Left lung (tissue), 14 donors: ENCODE measurements around the gene GRPEL2. TPM values are rescaled to one million over a fixed set of nuclear protein-coding genes. Genes with fewer than 3 reads are reported as not detected.

Experiments
- ATAC-seq: fragments of 200-7000 bp; cut with Tn5 transposase; one replicate; pipeline ENCODE4 v1.9.1; 2020; ENCODE audit warnings: moderate library complexity
- DNase-seq, 4 donors: peaks; one replicate each; pipeline ENCODE4 v3.0.0-alpha.2; 2013 to 2020
- H3K27ac ChIP-seq, 2 donors: fragments of 200-600 bp; sonication (generic) in 1 of 2; one replicate each; pipeline versions ENCODE4 v1.5.0 to v1.8.0; 2020 to 2021
- H3K27me3 ChIP-seq, 2 donors: fragments of 200-600 bp; sonication (generic) in 1 of 2; one replicate each; pipeline versions ENCODE4 v1.5.0 to v1.8.0; 2020 to 2021
- H3K36me3 ChIP-seq, 2 donors: fragments of 200-600 bp; sonication (generic) in 1 of 2; one replicate each; pipeline versions ENCODE4 v1.5.0 to v1.8.0; 2020 to 2021
- H3K4me1 ChIP-seq, 2 donors: fragments of 200-600 bp; one replicate each; pipeline ENCODE4 v1.8.0; 2021
- H3K4me3 ChIP-seq, 2 donors: fragments of 200-600 bp; sonication (generic) in 1 of 2; one replicate each; pipeline versions ENCODE4 v1.5.0 to v1.8.0; 2020 to 2021; ENCODE audit warnings: mild to moderate bottlenecking in 1 of 2
- H3K9me3 ChIP-seq, 2 donors: fragments of 200-600 bp; sonication (generic) in 1 of 2; one replicate each; pipeline versions ENCODE4 v1.5.0 to v1.8.0; 2020 to 2021
- CTCF ChIP-seq, 2 donors: fragments of 200-600 bp; sonication (generic) in 1 of 2; IDR thresholded peaks; one replicate each; pipeline versions ENCODE4 v1.5.0 to v1.8.0; 2021; ENCODE audit warnings: antibody characterized with exemption in 2 of 2
- intact Hi-C, 2 donors: fragments of 100-400 bp; cut with DNase I; formaldehyde crosslinking; loops; one replicate each; pipeline versions ENCODE4 v1.11.2 to v1.14.2; 2022
- long read RNA-seq, 12 donors: library from polyadenylated mRNA in 2 of 12; unstranded in 2 of 12; transcript quantifications; one replicate each; pipeline ENCODE4 v2.0.0 and lab custom pipeline, GENCODE V29; 2019 to 2026
- polyA plus RNA-seq, 6 donors: library from polyadenylated mRNA; unstranded; fragments of 120-200 nt; gene quantifications; one replicate each; pipeline ENCODE4 v1.2.1, GENCODE V29; 2013; ENCODE audit not compliant: insufficient read length in 6 of 6
- total RNA-seq, 2 donors: library from RNA; stranded (reverse); fragmentation: NEBNext Ultra II Directional; extraction: Animal tissue kit (Norgen Biotek cat#: 25700); gene quantifications; one replicate each; pipeline ENCODE4 v1.2.1, GENCODE V29; 2021
- donor health status: DM: no; HTN: yes; CAD: no.
- donor health status: DM: no; HTN: no; CAD: no.

Gene GRPEL2
- total RNA-seq (10 to 100 TPM; 12.3 to 15.9 TPM), polyA plus RNA-seq (10 to 100 TPM; 23.7 to 25.1 (median 24.8) TPM)
- long read RNA-seq, donor 1, full-length matches to known transcripts: 11 of 11 reads
- long read RNA-seq, donor 1, partial matches to known transcripts: 0 of 11 reads
- long read RNA-seq, donor 1, other reads (novel, unspliced or antisense): 0 of 11 reads
- long read RNA-seq, donor 2, full-length matches to known transcripts: 6 of 6 reads
- long read RNA-seq, donor 2, partial matches to known transcripts: 0 of 6 reads
- long read RNA-seq, donor 2, other reads (novel, unspliced or antisense): 0 of 6 reads
- long read RNA-seq, donor 3, full-length matches to known transcripts: 3 of 3 reads
- long read RNA-seq, donor 3, partial matches to known transcripts: 0 of 3 reads
- long read RNA-seq, donor 3, other reads (novel, unspliced or antisense): 0 of 3 reads
- long read RNA-seq, donor 4, partial matches to known transcripts: 0 of 1 reads
- long read RNA-seq, donor 4, other reads (novel, unspliced or antisense): 1 of 1 reads
- long read RNA-seq, donor 5, full-length matches to known transcripts: 2 of 2 reads
- long read RNA-seq, donor 5, partial matches to known transcripts: 0 of 2 reads
- long read RNA-seq, donor 5, other reads (novel, unspliced or antisense): 0 of 2 reads
- long read RNA-seq, donor 6, full-length matches to known transcripts: 5 of 5 reads
- long read RNA-seq, donor 6, partial matches to known transcripts: 0 of 5 reads
- long read RNA-seq, donor 6, other reads (novel, unspliced or antisense): 0 of 5 reads
- long read RNA-seq, donor 7, full-length matches to known transcripts: 2 of 2 reads
- long read RNA-seq, donor 7, partial matches to known transcripts: 0 of 2 reads
- long read RNA-seq, donor 7, other reads (novel, unspliced or antisense): 0 of 2 reads
- long read RNA-seq, donor 8, full-length matches to known transcripts: 2 of 2 reads
- long read RNA-seq, donor 8, partial matches to known transcripts: 0 of 2 reads
- long read RNA-seq, donor 8, other reads (novel, unspliced or antisense): 0 of 2 reads
- long read RNA-seq, donor 9: 0 reads
- long read RNA-seq, donor 10: 0 reads
- long read RNA-seq, donor 11, full-length matches to known transcripts: 8 of 8 reads
- long read RNA-seq, donor 11, partial matches to known transcripts: 0 of 8 reads
- long read RNA-seq, donor 11, other reads (novel, unspliced or antisense): 0 of 8 reads
- long read RNA-seq, donor 12, full-length matches to known transcripts: 4 of 4 reads
- long read RNA-seq, donor 12, partial matches to known transcripts: 0 of 4 reads
- long read RNA-seq, donor 12, other reads (novel, unspliced or antisense): 0 of 4 reads

DNA sequence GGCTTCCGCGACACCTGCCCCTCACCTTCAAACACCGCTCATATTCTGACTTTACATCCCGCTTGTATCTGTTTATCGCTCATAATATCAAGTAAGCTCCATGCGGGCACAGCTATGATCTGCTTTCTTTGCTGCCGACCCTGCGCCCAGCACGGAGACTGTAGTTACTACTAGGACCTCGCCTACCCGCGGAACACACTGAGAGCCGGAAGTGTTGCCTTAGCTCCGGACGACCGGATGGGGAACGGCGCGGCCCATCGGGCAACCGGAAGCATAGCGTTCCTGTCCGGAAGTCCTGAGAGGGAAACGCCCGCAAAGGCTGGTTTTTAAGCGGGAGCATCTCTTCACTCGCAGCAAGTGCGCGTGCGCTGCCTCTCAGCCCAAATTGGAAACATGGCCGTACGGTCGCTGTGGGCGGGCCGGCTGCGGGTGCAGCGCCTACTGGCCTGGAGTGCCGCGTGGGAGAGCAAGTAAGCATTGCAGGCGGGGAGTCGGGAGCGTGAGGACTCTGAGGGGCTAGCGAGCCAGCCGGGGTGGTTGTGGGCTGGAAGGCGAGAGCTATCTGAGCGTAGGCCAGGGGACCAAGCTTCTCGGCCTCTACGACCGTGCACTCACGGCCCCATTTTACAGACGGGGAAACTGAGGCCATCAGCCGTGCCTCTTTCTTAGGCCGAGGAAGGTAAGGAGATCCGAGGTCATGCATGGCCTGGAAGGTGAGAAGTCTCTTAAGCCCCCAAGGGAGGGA, at the start of gene GRPEL2:
Gene GRPEL2 (plus strand): TSS at position 353 of the 745 bp plus-strand sequence. CDS start 41 bp downstream, at position 394.
- no peaks in the 10 kb centered on the region for H3K27me3 ChIP-seq
- no peaks in the 10 kb centered on the region for H3K9me3 ChIP-seq
- H3K27ac ChIP-seq: peak within 1 kb of the TSS; percentile 81 to 91
- peak; percentile 95 to 98 (median 96) for DNase-seq
- H3K4me3 ChIP-seq: peak within 1 kb of the TSS; percentile 70 to 92
- H3K36me3 ChIP-seq: peaks cover 0 to 24% of the 10 kb centered on the region in 2 donors
- peaks cover 0 to 49% of the 10 kb centered on the region in 2 donors for H3K4me1 ChIP-seq
- ATAC-seq: peak; percentile 97
- intact Hi-C loops: no loop called here
- TF ChIP-seq CTCF (IDR thresholded peaks at IDR 0.05): no peak

DNA sequence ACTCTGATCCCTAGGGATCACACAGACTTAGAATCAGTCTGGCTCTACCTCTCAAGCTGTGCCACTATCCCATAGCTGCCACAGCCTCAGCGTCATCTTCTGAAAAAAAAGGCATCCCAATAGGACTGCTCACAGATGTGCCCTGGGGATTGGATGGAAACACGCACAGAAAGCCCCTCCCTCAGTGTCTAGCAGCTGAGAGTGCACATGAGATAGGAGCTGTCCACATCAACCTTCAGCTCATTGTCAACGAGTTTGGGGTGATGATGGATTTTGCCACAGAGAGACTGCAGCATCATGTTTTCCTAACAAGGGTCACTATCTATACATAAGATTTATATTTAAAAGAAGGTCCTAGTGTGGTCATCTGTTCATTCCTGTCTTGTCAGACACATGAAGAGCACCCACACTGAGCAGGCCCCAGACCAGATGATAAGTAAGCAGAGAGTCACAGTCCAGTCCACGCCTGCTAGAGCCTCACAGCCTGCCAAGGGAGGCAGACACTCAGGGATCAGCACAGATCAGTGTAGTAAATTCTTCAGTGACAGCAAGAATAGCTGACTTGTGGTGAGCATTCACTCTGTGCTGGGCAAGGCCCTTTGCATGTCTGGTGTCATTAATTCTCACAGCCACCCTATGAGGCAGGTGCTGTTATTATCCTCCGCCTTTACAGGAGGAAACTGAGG, 47.8 kb upstream of the GRPEL2 start:
- DNase-seq: no peak
- no peak for ATAC-seq

GRCh38 chr5:149298163-149298562, 47.1 kb upstream of the GRPEL2 start:
- TF ChIP-seq CTCF (IDR thresholded peaks at IDR 0.05): no peak
- peaks cover 0 to 8% of the 10 kb centered on the region in 2 donors for H3K27me3 ChIP-seq
- H3K27ac ChIP-seq: peak overlapping the region in 1 of 2 donors; percentile 39
- H3K4me3 ChIP-seq: no peak overlapping the region
- peaks cover 0 to 14% of the 10 kb centered on the region in 2 donors for H3K4me1 ChIP-seq
- no peaks in the 10 kb centered on the region for H3K36me3 ChIP-seq
- no peaks in the 10 kb centered on the region for H3K9me3 ChIP-seq
- ATAC-seq (no peak), DNase-seq (no peak)
- intact Hi-C loops: no loop called here

More for the DNA sequence above, 47.8 kb upstream of the GRPEL2 start:
- intact Hi-C loops: no loop called here
- Histone ChIP-seq H3K27ac (peak overlapping the region in 1 of 2 donors; percentile 39), H3K9me3 (no peaks in the 10 kb centered on the region), H3K36me3 (no peaks in the 10 kb centered on the region), H3K4me3 (no peak overlapping the region), H3K27me3 (peaks cover 0 to 8% of the 10 kb centered on the region in 2 donors), H3K4me1 (peaks cover 0 to 14% of the 10 kb centered on the region in 2 donors)
- TF ChIP-seq CTCF (IDR thresholded peaks at IDR 0.05): no peak

- Histone ChIP-seq H3K4me1 (peaks cover 0 to 14% of the 10 kb centered on the region in 2 donors), H3K27me3 (peaks cover 0 to 8% of the 10 kb centered on the region in 2 donors), H3K27ac (peak overlapping the region; percentile 39 to 73), H3K36me3 (no peaks in the 10 kb centered on the region), H3K4me3 (no peak overlapping the region), H3K9me3 (no peaks in the 10 kb centered on the region)
- intact Hi-C loops: no loop called here
- peak in 1 of 4 donors; percentile 43 for DNase-seq
- ATAC-seq: peak; percentile 52
- no peak for TF ChIP-seq CTCF (IDR thresholded peaks at IDR 0.05)
Observed at GRCh38 chr5:149298842-149299404, 46.4 kb upstream of the GRPEL2 start.
